Activated T-helper 9 cell treated with anti-CD3 and anti-CD28 coated beads, Interleukin-2, amount 50 U/mL, for 16 hours (primary cell): ENCODE measurements around the gene TRPV2.

Experiments used
- DNase-seq: peaks from one replicate; pipeline ENCODE4 v3.0.0-alpha.2; 2020; ENCODE audit warnings: low read depth

TRPV2 gene

DNA sequence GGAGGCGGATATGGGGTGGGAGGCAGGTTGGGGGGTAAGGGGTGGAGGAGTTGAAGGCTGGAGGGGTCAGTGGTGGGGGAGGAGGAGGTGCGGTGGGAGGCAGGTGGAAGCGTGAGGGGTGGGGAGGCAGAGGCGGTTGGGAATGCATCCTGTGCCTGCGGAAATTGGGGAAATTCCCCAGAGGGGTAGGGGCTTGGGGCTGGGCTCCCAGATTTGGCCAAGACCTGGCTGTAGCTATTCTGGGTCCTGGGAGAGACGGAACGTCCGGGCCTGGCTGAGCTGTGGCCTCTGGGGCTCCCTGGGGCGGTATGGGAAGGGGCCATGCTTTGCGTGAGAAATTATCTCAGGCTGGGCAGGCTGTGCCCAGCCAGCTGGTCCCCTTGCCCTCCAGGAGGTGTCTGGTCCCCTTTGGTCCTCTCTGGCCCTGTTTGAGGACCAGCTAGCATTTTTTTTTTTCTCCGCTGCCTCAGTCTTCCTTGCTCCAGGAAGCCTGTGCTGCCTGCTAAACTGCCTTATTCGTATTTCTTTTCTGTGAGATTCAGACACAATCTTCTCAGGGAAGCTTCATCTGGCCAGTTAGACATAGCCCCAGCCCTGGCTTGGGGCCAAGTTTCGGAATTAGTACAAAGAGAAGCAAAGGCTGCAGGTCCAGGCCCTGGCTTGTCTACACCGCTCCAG lies 7.3 kb upstream of the TRPV2 start:
- no peak for DNase-seq

DNA sequence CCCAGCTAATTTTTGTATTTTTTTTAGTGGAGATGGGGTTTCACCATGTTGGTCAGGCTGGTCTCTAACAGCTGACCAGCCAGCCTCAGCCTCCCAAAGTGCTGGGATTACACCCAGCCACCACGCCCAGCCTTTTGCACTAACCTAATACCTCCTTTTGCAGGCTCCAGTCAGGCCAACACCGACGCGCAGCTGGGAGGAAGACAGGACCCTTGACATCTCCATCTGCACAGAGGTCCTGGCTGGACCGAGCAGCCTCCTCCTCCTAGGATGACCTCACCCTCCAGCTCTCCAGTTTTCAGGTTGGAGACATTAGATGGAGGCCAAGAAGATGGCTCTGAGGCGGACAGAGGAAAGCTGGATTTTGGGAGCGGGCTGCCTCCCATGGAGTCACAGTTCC lies 2.0 kb downstream of the TRPV2 start:
- DNase-seq: no peak

DNA sequence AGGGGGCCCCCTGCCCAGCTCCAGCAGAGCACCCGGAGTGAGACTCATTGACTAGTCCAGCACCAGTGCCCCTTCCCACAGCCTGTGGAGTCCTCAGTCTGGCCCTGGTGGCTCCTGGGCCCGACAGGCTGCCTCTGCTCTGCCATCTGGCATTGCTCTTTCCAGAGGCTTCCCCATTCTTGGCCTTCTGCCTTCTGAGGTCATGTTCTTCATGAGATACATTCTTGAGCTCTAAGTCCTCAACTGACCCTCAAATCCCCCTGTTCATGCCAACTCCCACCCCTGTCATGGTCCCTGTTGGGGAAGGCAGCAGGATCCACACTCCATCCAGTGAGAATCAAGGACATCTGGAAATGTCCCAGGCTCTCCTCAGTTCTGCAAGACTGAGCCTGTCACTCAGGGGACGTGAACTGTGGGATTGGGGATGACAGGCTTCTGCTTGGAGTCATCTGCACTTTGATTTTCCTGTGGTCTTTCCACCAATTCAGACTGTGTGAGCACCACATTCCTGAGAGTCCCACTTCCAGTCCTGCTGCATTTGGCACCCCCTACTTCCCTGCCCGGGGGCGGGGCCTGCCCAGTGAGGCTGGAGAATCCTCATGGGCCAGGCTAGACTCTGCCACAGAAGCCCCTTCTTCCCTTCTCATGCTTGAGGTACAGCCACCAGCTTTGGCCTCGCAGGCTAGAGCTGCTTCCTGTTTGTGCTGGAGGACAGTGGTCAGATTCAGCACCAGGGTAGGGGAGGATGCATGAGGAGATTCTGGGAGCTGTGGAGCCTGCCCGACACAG lies 2.7 kb downstream of the TRPV2 start:
- no peak for DNase-seq

DNA sequence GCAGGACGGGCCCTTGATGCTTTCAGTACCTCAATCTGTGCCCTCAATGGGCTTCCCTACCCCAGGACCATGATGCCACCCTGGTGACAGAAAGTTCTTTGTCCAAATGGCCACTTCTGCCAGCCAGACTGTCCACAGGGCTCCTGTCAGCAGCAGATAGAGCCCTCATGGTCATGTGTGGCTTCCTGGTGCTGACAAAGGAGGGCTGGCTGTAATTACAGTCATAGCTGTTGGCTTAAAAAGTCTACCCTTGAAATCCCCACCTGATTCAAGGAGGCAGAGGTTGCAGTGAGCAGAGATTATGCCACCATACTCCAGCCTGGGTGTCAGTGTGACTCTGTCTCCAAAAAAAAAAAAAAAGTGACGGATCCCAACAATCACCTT lies 3.3 kb downstream of the TRPV2 start:
- no peak for DNase-seq

DNA sequence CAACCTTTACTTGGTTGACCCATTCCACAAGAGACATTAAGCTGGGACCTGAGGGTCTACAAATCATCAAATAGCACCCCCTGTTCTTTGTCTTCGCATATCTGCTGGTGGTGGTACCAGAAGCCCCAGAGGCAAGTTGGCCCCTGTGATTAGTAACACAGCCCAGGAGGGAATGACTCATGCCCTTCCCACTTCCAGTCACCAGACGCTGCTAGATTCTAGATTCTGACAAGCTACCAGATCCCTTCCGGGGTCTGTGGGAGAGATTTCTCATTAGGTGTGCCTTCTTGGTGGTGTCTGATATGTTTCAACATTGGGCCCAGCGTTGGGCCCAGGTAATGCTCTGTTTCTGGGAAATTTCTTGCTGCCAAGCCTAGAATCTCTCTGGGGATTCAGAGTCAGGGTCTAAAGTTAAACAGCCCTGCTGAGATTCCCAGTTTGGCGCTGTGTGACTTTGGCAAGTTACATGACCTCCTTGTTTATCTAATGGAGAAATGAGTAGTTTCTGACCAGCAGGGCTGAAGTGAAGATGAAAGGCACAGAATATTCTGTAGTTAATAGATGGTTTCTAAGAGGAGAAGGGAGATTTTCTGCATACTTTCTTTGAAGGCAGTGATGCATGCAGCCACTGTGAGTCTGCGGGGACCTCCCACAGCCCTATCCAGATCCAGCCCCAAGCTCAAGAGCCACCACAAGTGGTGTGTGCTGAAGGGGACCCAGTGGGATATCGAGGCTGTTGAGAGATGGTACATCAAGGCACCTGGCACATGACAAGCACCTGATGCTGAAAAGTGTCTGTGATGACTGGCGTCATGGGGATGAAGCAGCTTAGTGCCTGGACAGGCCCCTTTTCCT lies 3.9 kb downstream of the TRPV2 start:
- peak; percentile 52 for DNase-seq

DNA sequence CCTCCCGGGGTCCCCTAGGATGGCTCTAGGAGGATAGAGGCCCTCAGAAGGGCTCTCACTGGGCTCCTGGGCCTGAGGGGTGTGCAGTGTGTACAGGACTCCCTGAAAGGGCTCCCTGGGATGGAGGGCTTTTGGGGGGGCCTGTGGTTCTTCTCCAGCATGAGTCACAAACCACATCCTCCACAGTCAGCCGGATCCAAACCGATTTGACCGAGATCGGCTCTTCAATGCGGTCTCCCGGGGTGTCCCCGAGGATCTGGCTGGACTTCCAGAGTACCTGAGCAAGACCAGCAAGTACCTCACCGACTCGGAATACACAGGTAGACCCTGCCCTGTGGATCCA lies 4.5 kb downstream of the TRPV2 start:
- DNase-seq: peak; percentile 37

DNA sequence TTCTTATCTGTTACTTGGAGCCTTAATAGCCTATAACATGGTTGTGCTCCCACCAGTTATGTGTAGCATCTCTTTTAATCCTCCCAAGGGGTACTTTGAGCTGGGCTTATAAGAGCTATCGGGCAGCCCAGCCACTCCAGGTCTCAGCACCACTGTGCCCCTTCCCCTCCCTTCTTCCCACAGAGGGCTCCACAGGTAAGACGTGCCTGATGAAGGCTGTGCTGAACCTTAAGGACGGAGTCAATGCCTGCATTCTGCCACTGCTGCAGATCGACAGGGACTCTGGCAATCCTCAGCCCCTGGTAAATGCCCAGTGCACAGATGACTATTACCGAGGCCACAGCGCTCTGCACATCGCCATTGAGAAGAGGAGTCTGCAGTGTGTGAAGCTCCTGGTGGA lies 7.0 kb downstream of the TRPV2 start:
- no peak for DNase-seq

DNA sequence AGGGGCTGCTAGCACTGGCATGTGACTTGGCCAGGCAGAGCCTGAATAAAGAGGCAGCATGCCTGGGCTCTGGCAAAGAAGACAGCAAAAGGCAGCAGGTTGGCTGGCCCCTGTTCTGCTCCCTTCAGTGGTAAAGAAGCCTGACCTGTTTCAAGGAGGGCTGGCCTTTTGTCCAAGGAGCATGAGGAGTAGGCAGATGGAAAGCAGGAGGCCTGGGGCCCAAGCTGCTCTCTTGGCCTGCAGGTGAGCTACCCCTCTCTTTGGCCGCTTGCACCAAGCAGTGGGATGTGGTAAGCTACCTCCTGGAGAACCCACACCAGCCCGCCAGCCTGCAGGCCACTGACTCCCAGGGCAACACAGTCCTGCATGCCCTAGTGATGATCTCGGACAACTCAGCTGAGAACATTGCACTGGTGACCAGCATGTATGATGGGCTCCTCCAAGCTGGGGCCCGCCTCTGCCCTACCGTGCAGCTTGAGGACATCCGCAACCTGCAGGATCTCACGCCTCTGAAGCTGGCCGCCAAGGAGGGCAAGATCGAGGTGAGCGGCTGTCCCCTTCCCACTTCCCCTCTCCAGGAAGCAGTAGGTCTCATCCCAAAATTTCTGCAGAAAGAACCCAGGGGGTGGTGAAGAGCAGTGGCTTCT lies 8.0 kb downstream of the TRPV2 start:
- DNase-seq: no peak

DNA sequence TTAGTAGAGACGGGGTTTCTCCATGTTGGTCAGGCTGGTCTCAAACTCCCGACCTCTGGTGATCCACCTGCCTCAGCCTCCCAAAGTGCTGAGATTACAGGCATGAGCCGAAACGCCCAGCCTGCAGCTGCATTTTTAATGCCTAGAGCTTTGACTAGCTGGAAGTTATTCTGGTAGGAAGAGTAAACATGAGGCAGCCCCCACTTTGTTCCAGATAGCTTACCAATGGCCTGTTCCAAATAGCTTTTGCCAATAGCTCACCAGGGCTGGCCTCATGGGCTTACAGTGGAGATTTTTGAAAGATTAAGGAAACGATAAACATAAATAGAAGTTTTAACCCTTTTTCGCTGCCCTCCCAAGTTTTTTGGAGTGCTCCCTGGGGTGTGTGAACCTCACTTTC lies 9.8 kb downstream of the TRPV2 start:
- no peak for DNase-seq

DNA sequence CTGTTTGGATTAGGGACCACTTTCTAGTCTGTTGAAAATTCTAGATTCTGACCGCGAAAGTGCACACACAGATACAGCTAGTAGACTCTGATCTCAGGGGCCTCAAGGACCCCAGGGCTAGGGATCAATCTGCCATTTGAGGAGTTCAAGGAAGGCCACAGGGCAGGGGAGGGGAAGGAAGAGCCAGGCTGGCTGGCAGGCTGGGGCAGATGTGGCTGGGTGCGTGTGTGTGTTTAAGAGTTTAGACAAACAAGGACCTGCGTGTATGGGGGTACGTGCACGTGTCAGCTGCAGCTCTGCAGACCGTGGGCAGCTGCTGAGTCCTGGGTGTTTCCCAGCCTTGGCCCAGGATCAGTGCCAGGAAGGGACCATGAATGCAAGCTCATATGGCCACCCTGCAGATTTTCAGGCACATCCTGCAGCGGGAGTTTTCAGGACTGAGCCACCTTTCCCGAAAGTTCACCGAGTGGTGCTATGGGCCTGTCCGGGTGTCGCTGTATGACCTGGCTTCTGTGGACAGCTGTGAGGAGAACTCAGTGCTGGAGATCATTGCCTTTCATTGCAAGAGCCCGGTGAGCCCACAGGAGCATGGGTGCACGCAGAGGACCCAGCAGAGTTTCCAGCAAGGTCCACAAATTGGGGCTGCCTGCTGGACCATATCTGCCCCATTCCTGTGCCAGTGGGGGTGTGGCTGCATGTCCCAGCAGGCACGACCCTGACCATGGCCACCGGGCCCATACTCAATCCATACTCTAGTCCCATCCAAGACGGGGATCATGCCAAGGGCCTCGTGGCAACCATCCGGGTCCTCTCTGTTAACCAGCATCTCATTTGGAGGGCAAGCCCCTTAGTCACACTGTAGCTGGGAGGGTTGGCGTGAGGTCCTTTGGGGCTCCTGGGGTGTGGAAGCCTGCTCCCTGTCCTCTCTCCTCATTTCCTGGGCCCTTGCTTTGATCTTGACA lies 10.6 kb downstream of the TRPV2 start:
- no peak for DNase-seq

DNA sequence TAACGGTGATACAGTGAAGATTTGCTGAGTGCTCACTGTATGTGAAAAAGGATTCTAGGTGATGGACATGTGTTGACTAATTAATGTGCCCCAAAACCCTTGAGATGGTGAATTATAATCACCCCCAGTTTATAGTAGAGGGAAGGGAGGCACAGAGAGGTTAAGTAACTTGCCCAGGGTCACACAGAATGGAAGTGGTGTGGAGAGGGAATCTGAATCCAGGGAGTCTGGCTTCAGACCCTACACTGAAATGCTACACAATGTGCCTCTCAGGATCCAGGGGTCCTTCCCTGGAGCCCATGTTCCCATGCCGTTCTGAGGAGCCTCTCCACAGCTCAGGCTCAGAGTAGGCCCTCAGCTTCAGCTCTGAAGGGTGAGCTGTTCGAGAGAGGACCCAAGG lies 11.6 kb downstream of the TRPV2 start:
- no peak for DNase-seq

DNA sequence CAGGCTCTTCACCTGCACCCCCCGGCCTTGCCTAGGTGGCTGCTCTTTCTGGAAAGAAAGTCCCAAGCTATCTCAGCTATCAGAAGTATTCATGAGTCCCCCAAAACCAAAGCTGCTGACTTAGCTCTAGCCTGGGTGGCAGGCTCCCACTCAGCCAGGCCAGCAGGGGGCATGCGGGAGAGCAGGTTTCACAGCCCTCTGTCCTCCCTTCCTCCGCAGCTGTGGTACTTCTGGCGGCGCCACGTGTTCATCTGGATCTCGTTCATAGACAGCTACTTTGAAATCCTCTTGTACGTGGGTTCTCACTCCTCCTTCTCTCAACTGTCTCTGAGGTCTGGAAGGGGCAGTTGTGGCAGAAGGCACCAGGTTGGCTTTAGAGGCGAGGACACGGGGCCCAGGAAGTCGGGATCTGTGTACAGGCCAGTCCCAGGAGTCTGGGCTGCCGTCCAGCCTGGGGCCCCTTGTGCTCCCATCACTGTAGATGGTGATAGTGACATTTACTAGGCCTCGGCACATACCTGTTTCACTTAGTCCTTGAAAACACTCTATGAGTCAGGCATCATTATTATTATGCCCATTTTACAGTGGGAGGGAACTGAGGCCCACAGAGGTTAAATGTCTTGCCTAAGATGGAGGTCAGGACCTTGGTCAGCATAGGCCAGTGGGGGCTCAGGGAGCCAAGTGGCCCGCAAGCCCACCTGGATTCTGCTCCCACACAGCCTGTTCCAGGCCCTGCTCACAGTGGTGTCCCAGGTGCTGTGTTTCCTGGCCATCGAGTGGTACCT lies 12.9 kb downstream of the TRPV2 start:
- DNase-seq: no peak

DNA sequence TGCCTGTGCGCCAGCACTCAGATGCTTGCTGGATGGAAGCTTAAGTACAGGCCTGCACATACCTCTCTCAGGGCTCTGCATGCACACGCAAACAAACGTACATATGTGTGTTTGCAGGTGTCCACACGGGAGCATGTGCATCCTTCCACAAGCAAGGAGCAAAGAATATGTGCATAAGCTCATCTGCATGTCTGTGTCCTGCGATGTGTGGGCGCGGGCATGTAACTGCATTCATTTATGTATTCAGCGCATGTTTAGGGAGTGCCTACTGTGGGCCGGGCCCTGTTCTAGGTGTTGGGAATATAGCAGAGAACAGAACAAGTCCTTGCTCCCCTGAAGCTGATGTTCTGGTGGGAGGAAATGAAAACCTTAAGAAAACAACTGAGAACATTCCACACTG lies 13.7 kb downstream of the TRPV2 start:
- no peak for DNase-seq

DNA sequence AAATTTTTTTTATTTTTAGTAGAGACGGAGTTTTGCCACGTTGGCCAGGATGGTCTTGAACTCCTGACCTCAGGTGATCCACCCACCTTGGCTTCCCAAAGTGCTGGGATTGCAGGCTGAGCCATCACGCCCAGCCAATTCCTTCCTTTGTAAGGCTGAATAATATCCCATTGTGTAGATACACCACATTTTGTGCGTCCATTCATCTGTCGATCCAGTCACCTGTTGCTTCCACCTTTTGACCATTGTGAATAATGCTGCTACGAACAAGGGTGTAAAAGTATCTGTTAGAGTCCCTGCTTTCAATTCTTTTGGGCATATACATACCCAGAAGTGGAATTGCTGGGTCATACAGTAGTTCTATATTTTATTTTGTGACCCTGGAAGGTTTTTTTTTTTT lies 15.3 kb downstream of the TRPV2 start:
- DNase-seq: no peak

DNA sequence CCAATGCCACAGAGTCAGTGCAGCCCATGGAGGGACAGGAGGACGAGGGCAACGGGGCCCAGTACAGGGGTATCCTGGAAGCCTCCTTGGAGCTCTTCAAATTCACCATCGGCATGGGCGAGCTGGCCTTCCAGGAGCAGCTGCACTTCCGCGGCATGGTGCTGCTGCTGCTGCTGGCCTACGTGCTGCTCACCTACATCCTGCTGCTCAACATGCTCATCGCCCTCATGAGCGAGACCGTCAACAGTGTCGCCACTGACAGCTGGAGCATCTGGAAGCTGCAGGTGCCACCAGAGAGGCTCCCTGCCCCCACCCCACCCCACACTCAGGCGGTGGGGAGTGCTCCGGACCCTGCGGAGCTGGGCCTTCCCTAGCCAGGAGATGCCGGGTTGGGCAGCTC lies 16.6 kb downstream of the TRPV2 start:
- DNase-seq: no peak

DNA sequence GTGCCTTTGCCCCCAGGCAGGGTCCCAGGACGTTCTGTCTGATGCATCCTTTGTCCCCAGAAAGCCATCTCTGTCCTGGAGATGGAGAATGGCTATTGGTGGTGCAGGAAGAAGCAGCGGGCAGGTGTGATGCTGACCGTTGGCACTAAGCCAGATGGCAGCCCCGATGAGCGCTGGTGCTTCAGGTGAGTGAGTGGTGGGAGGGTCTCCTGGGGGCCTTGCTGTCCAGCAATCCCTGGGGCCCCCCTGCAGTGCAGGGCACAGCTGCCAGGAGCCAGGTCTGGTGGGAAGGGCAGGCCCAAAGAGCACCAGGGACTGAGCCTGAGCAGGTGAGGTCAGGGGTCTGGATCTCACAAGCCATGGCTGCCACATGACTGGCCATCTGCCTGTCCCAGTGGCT lies 18.1 kb downstream of the TRPV2 start:
- no peak for DNase-seq

DNA sequence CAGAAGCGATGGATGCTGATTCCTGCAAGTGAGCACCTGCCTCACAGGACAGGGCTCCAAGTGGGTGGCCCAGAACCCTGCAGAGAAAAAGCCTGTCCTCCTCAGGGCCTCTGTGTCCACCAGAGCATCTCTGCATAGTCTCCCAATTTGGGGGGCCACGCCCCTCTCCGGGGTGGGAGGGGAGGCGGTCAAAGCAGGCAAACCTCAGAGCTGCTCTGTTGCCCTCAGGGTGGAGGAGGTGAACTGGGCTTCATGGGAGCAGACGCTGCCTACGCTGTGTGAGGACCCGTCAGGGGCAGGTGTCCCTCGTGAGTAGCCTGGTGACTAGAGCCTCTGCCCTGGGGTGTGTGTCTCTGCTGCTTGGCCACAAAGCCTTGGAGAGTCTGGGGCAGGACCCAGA lies 19.3 kb downstream of the TRPV2 start:
- no peak for DNase-seq

DNA sequence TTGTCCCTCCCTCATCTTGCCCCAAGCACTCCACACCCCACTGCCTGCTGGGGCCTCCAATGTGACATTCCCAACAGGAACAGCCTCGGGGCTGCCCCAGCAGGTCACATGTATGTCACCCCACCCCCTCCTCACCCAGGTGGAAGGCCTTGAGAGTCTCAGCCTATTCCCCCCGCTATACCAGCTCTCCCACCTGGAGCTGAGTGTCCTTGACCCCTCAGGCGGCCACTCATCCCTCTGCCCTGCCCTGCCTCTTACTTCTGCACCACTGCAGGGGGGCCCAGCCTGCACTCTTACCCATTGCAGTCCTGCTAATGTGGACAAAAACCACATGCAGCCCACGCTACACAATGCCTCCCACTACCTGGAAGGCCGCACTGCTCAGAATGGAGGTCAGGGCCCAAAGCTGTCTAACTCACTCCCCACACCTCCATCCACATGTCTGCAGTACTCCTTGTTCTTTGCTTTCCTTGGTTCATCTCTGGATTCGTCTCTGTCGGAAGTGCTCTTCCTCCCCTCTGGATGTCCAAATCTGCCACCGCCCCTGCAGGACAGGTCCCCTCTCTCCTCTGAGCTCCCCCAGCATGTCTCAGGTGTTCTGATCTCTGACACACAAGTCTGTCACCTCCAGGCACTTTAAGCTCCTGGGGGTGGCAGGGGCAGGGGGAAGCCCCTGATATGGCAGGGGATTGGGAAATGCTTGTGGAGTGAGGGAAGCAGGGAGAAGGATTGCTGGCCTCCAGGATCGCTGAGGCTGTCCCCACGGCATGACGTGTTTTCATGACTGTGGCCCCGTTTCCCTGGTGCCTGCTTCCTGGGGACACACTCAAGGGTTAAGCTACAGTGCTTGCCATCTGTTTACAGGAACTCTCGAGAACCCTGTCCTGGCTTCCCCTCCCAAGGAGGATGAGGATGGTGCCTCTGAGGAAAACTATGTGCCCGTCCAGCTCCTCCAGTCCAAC lies 20.8 kb downstream of the TRPV2 start:
- no peak for DNase-seq

DNA sequence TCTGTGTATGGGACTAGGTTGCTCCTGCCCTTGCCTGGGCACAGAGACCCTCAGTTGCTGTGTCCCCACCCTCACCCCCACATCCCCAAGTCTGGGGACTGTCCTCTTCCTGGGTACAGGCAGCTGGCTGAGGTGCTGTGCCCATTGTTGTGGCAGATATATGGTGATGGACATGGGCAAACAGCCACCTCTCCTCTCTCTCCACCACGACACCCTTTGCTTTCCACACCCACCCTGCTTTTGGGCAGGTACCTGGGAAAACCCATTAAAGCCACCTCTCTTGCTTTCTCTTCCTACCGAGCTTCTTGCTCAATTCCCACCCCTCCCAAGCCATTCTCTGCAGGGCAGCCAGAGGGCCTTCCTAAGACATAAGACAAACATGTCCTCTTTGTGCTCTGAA lies 21.7 kb downstream of the TRPV2 start:
- no peak for DNase-seq
